Measurements from ENCODE around the gene MYBL2.
"Not testable (repeated sequence)": the region's sequence is repeated elsewhere in the genome, so short reads cannot be mapped to it uniquely, and the experiment has no call there.

Gene MYBL2

GRCh38 chr20:43752561-43753301 is 85.8 kb downstream of the MYBL2 start:
- DNase-seq, result no peak

GRCh38 chr20:43755390-43755789 is 88.5 kb downstream of the MYBL2 start:
- DNase-seq, result no peak

GRCh38 chr20:43755851-43756250 is 88.9 kb downstream of the MYBL2 start:
- DNase-seq, result no peak

GRCh38 chr20:43757888-43758287 is 91.0 kb downstream of the MYBL2 start:
- DNase-seq, result not testable (repeated sequence)

- DNase-seq, result no peak
These were observed 94.7 kb downstream of the MYBL2 start for GRCh38 chr20:43761386-43762340.

- DNase-seq, result no peak
These were observed 96.0 kb downstream of the MYBL2 start for GRCh38 chr20:43762911-43763310.

- no peak for DNase-seq
These were observed 99.0 kb downstream of the MYBL2 start for GRCh38 chr20:43765916-43766315.
